OCI-LY3 (cell line): ENCODE measurements around the gene SP140.

ENCODE experiments used
- EZH2phosphoT487 ChIP-seq: fragments of 200-600 bp; shearing (Covaris generic); IDR thresholded peaks from 2 replicates; pipeline ENCODE4 v1.6.1; 2018; ENCODE audit warnings: antibody characterized with exemption, mixed run types, low read depth
- TF ChIP-seq, protein P1 (sequence below): fragments of 200-600, 300-600 bp; sonication (generic); IDR thresholded peaks from 2 replicates; pipeline ENCODE4 v1.5.1; 2014; ENCODE audit warnings: antibody characterized with exemption, low read length, low read depth

DNA sequence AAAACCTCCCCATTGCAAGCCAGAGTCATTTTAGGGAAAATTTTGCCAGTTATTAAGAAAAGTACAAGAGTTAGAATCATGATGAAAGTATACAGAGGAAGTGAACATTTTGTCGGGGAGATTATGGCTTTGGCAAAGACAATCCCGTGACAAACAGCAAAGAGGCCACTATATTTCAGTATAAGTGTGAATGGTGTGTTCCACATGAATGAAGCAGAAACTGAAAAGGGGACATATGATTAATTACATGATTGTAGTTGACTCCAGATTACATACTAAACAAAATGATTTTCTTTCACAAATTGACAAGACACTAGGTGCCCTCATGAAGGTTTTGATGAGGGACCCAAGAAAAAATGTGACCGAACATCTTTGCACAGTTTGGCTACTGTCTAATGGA, 42.0 kb downstream of the SP140 start:
- TF ChIP-seq, protein P1, sequence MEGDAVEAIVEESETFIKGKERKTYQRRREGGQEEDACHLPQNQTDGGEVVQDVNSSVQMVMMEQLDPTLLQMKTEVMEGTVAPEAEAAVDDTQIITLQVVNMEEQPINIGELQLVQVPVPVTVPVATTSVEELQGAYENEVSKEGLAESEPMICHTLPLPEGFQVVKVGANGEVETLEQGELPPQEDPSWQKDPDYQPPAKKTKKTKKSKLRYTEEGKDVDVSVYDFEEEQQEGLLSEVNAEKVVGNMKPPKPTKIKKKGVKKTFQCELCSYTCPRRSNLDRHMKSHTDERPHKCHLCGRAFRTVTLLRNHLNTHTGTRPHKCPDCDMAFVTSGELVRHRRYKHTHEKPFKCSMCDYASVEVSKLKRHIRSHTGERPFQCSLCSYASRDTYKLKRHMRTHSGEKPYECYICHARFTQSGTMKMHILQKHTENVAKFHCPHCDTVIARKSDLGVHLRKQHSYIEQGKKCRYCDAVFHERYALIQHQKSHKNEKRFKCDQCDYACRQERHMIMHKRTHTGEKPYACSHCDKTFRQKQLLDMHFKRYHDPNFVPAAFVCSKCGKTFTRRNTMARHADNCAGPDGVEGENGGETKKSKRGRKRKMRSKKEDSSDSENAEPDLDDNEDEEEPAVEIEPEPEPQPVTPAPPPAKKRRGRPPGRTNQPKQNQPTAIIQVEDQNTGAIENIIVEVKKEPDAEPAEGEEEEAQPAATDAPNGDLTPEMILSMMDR, result no peak
- no peak for TF ChIP-seq EZH2phosphoT487
